Measurements from ENCODE around the gene HIVEP1.

DNA sequence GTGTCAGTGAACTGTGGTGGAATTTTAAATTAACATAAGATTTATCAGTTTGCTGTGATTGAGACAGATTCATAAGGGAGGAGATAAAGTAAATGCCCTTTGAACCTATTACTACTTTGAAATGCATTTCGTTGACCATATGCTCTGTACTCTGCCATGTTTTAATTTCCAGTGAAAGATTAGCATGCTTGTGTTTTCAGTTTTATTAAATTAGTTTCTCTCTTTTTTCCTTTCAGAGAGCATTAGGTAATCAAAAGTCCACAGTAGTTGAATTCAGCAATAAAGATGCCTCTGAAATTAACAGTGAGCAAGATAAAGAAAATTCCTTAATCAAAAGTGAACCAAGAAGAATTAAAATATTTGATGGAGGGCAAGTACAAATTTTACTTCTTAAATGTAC lies 117.4 kb downstream of the HIVEP1 start:
- TF ChIP-seq DNMT3B (CRISPR knock-in tag; conservative IDR thresholded peaks at IDR 0.05) = no peak
- no peak for TF ChIP-seq RFXAP (CRISPR knock-in tag; IDR thresholded peaks at IDR 0.05; ENCODE audit: borderline replicate concordance)
- no peak for TF ChIP-seq SNAPC5 (CRISPR knock-in tag; IDR thresholded peaks at IDR 0.05; ENCODE audit: borderline replicate concordance)
- TF ChIP-seq MAFF (IDR thresholded peaks at IDR 0.05; ENCODE audit: low read depth, low read length) = no peak

Data from HepG2 (cell line).